HG02852 (cell line): Measurements from ENCODE around the gene NOTCH2.

Source experiments
- ATAC-seq: cut with Tn5 transposase; IDR thresholded peaks from one replicate; pipeline ENCODE4 v1.9.1; 2021; ENCODE audit warnings: mild to moderate bottlenecking, moderate library complexity; ENCODE audit not compliant: unreplicated experiment

The NOTCH2 gene

GRCh38 chr1:119912963-119913362 lies 156.5 kb downstream of the NOTCH2 start:
- ATAC-seq = no peak

DNA sequence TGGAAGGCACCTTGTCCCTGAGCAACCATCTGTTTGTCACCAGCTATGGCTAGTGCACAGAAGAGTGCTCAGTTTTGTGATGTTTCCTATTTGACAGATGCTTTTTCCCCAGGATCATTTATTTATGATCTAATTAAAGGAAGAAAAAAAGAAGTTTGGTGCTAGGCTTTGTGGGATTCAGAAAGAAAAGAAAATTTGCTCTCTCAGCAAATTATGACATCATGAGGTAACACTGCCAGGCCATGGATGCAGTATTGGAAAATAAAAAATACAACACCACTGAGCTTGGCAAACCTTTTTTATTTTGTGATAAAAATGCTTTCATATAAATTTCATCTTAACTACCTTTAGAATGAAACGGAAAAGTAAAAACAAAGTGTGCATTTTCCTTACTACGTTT lies 157.7 kb downstream of the NOTCH2 start:
- ATAC-seq = no peak

- no peak for ATAC-seq
Observed at GRCh38 chr1:119910618-119911017, 158.8 kb downstream of the NOTCH2 start.

DNA sequence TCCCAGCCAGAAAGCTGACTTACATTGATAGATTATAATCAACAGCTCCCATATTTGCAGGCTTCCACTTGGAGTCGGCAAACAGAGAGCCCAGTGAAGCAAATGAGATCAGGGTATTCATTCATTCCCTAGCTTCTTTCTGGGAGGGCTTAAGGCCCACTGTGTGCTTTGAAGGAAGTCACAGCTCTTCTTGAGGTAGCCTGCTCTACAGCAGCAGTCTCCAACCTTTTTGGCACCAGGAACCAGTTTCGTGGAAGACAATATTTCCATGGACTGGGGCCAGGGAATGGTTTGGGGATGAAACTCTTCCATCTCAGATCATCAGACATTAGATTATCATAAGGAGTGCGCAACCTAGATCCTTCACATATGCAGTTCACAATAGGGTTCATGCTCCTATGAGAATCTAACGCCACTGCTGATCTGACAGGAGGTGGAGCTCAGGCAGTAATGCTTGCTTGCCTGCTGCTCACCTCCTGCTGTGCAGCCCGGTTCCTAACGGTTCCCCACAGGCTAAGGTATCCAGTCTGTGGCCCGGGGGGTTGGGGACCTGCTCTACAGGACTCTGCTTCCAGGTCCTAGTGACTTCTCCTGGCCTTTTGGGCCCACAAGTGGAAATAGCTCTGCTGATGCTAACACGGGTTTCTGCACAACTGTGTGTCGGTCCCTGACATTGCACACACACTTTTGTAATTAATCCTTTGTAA lies 159.4 kb downstream of the NOTCH2 start:
- no peak for ATAC-seq

- ATAC-seq = no peak
Observed at GRCh38 chr1:119908661-119909060, 160.8 kb downstream of the NOTCH2 start.

- no peak for ATAC-seq
Observed at GRCh38 chr1:119906927-119907652, 162.4 kb downstream of the NOTCH2 start.

- no peak for ATAC-seq
Observed at GRCh38 chr1:119903443-119903835, 166.0 kb downstream of the NOTCH2 start.

- no peak for ATAC-seq
Observed at GRCh38 chr1:119902775-119903442, 166.6 kb downstream of the NOTCH2 start.

- ATAC-seq = no peak
Observed at GRCh38 chr1:119898981-119899720, 170.3 kb downstream of the NOTCH2 start.

DNA sequence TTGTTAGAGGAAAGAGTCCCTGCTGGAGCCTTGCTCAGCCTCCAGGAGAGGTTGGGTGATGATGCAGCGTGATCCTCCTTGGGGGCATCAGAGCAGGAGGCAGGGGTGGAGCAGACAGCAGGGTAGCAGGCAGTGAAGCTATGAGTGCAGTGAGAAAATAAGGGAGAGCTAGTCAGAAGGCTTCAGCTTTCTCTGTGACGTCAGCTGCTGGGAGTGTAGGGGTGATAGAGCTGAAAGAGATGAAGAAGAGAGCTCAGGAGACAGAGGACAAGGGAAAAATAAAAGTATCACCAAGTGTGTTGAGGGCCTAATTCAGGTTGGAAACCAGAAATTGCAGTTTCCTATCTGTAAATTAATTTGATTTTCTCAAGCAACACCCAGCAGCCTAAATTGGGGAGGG lies 170.9 kb downstream of the NOTCH2 start:
- no peak for ATAC-seq

GRCh38 chr1:119896303-119896702 lies 173.2 kb downstream of the NOTCH2 start, which contains the start of gene ADAM30:
TSS of gene ADAM30 (minus strand) at chr1:119896515. CDS start at chr1:119896336, 179 bp downstream.
- ATAC-seq = no peak

- no peak for ATAC-seq
Observed at GRCh38 chr1:119895102-119895501, 174.4 kb downstream of the NOTCH2 start.

DNA sequence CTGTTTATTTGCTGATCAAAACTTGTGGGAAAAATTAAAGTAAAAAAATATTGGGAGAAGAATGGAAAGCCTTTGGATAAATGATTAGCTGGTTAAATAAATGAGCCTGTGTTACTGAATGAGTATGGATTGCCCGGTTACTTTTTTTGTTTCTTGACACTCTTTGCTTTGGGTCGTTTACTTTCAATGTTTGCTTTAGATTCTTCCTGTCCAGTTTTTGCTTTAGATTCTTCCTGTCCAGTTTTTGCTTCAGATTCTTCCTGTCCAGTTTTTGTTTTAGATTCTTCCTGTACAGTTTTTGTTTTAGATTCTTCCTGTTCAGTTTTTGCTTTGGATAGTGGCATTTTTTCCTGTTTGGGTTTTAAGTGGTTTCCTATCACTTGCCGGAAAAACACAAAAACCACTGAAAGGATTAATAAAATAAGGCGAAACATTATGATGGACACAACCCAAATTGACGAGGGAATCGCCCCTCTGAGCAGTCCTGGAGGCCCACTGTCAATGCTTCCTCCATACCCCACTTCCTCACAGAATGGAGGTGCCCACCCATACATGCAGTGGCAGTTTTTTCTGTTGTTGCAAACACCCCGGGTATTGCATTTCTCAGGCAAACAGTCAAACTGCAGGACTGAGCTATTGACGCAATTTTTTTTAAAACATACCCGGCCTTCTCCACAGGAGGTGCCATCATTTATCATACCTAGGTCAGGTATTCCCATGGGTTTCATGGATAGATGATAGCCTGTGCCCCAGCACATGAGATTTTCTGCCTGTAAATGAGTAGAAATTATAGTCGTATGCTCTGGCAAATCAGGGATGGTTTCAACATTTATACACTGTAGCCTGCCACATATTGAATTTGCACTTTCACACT lies 175.4 kb downstream of the NOTCH2 start:
- no peak for ATAC-seq

DNA sequence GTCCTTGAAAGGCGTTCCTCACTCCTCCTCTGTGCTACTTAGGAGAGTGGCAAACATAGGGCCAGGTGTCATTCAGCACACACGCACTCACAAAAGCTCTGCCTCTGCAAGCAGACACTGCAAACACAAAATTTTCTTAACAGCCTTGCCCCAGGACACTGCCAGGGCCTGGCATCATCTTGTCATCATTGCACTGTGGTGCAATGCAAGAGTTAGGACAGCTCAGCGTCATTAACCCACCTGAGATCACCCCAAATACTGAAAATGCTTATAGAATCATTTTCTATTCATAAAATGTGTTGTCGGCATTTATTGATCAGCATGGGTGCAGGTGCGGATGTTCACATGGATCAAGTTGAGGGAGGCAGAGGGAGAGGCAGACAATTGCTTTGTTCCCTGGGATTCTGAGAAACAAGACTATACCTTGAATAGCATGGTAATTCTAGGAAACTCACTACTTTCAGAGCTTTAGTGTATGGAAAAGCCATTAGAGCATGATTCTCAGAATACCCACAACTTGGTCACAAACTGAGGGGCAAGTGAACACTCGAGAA lies 176.1 kb downstream of the NOTCH2 start:
- no peak for ATAC-seq

DNA sequence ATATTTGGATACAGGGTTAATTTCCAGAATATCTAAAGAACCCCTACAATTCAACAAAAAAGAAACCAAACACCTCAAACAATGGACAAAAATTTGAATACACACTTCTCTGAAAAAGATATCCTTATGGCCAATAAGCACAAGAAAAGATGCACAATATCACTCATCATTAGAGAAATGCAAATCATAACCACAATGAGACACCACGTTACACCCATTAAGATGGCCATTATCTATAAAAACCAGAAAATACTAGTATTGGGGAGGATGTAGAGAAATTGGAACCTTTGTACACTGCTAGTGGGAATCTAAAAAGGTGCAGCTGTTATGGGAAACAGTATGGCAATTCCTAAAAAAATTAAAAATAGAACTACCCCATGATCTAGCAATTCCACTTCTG lies 178.1 kb downstream of the NOTCH2 start:
- no peak for ATAC-seq

DNA sequence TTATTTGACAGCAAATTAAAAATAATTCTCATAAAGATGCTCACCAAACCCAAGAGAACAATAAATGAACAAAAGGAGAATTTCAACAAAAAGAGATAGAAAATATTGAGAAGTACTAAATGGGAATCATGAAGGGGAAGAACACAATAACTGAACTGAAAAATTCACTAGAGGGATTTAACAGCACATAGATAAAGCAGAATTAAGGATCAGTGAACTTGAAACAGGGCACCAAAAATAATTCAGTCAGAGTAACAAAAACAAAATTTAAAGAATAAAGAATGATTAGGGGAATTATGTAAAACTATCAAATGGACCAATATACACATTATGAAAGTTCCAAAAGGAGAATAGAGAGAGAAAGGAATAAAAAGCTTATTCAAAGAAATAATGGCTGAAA lies 181.0 kb downstream of the NOTCH2 start:
- no peak for ATAC-seq

DNA sequence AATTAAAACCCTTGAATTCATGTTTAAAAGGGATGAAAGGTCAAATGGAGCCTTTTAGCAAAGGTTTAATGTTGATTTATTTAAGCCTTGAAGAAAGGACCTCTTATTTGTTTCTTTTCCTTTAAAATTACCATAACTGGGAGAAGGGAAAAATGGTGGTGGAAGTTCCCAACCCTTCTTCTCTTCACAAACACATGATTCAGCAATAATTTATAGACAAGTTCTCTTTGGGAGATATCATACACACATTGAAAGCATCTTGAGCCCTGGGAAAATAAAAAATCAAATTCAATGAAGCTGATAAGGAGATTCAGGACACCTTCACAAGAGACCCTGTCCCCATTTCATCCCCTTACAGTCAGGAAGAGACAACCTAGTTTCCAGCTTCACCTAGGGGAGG lies 182.0 kb downstream of the NOTCH2 start:
- ATAC-seq = no peak

DNA sequence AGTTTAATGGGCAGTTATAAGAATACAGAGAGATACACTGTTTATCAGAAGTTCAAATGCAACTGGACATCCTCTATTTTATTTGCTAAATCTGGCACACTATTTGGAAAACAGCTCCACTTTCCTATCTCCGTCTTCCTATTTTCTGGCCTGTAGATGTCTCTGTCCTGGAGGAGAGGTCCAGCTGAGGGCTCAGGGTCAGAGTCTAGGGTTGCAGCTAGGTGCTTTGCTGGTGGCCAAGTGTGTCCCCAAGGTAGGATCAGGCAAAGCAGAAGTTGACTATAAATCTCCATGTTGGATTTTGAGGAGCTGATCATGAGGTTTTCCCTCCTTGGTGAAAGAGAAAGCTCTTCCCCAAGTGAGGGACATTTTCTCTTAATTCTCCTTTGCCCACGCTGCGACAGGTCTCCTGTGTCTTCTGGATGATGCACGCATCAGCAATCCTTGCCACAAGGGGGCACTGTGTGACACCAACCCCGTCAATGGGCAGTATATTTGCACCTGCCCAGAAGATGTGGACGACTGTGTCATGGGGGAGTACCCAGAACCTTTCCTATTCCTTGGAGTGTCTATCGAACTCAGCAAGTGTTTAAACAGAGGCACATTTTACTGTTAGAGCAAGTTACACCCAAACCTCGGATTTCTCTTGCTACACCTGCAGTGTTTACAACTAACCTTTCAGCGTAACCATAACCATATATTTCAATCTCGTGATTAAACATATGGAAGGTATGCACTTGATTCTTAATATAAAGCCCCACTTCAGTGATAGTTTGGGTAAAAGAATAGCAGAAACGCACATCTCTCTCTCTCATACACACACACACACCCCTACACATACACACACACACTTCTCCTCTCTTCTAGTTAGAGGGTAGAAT lies 183.3 kb downstream of the NOTCH2 start:
- ATAC-seq = no peak

DNA sequence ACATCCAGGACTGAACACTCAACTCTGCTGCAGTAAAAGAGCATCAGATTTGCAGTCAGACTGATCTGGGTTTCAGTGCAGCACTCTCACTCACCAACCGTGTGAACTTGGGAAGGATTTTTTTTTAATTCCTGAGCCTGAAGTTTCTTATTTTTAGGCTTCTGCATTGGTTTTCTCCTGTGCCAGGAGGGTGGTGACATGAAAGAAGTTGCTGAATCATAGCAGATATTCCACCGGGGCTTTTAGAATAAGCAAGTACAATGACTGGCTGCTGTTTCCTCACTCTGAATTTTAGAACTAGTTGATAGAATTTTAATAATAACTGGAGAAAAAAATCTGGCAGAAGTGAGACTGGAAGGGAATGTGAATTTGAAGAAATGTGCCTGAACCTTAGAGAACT lies 184.8 kb downstream of the NOTCH2 start:
- ATAC-seq = no peak
